Testis (tissue), 2 donors: ENCODE data around the gene OR52E2.

ENCODE experiments used
- CTCF ChIP-seq, 3 experiments: fragments of 450-650 bp in 2 of 3; fragments of 200-600 bp in 1 of 3; sonication (generic) in 1 of 3; IDR thresholded peaks; one replicate each; pipeline ENCODE4 v1.5.1; 2016 to 2019; ENCODE audit warnings: antibody characterized with exemption in 3 of 3, mild to moderate bottlenecking in 2 of 3, moderate library complexity in 1 of 3
- POLR2A ChIP-seq: fragments of 450-650 bp; IDR thresholded peaks from one replicate; pipeline ENCODE4 v1.6.1; 2017; ENCODE audit warnings: antibody characterized with exemption, mild to moderate bottlenecking, moderate library complexity

GRCh38 chr11:5088556-5088955 lies 29.1 kb upstream of the OR52E2 start:
- TF ChIP-seq CTCF (IDR thresholded peaks at IDR 0.05) (no peak), POLR2A (no peak)
